Right ventricle myocardium inferior (tissue), 1 donor: ENCODE results near the gene CTIF. TPM values are rescaled to one million over a fixed set of nuclear protein-coding genes. Genes with fewer than 3 reads are reported as not detected.
A peak's percentile ranks its signal among the peaks of the same experiment; 100 is the strongest.
"Not testable (repeated sequence)": the region's sequence is repeated elsewhere in the genome, so short reads cannot be mapped to it uniquely, and the experiment has no call there.

ENCODE experiments used
- ATAC-seq: fragments of 200-7000 bp; cut with Tn5 transposase; one replicate; pipeline ENCODE4 v1.9.1; 2020; ENCODE audit warnings: mild to moderate bottlenecking, moderate library complexity
- DNase-seq: peaks from one replicate; pipeline ENCODE4 v3.0.0; 2021; ENCODE audit errors: missing footprints
- intact Hi-C: fragments of 100-400 bp; cut with DNase I; formaldehyde crosslinking; loops from one replicate; pipeline ENCODE4 v1.11.0; 2022
- long read RNA-seq: library from polyadenylated mRNA; unstranded; transcript quantifications from one replicate; pipeline ENCODE4 v2.0.0, GENCODE V29; 2021
- total RNA-seq: library from RNA; stranded (reverse); fragmentation: NEBNext Ultra II Directional; extraction: Animal tissue kit (Norgen Biotek cat#: 25700); gene quantifications from one replicate; pipeline ENCODE4 v1.2.1, GENCODE V29; 2021
- donor health status: DM: no; HTN: yes; CAD: no; lungs with severe emphysema.

CTIF gene
- total RNA-seq = 74.0 TPM
- long read RNA-seq, full-length matches to known transcripts = 2 of 19 reads
- long read RNA-seq, partial matches to known transcripts = 6 of 19 reads
- long read RNA-seq, other reads (novel, unspliced or antisense) = 11 of 19 reads

GRCh38 chr18:48538531-48539405, at the start of gene CTIF:
TSS of gene CTIF (plus strand) at chr18:48539031. CDS start at chr18:48619566, 80,535 bp downstream.
- ATAC-seq (peak; percentile 91), DNase-seq (peak; percentile 97)
- intact Hi-C loops = loop anchor here (2.0 kb wide), 1 partner anchor 50 kb away; no protein-coding TSS in a partner anchor

- no peak for ATAC-seq
- intact Hi-C loops = no loop called here
- no peak for DNase-seq
Measured at GRCh38 chr18:48490641-48491293, 48.1 kb upstream of the CTIF start.

- DNase-seq (no peak), ATAC-seq (no peak)
- intact Hi-C loops = no loop called here
Measured at GRCh38 chr18:48492880-48493279, 46.0 kb upstream of the CTIF start.

DNA sequence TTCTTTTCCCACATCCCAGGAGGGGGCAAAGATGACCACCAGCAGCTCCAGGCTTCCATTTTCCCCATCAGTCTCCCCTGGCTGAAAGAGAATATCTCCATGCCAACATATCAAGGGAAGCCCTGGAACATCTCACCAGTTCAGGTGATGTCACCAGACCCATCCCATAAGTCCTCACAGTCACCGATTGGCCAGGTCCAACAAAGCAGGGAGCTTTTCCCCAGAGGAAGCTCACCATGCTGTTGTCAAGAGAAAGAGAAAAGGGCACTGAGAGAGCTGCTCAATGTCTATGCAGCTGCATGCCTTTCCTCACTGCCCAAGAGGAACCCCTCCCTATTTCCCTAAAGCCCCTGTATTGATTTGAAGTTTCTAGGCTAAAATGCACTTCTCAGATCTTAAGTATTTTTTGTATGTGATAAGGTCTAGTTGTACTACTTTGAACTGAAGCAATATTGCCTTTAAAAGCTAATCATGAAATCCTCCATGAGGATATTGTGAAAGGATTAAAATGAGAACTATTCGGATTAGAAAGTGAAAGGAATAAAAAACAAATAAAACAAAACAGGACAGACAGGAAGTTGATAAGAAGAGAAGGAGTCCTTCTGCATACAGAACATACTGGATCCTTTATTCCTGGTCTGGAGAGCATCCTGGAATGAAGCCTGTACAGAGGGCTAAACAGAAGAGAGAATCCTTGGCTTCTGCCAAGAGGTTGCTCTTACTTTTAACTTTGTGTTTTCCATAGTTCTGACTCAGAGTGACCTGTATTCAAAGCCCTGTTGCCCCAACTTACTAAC, 45.2 kb upstream of the CTIF start:
- intact Hi-C loops = no loop called here
- ATAC-seq = peak; percentile 55

DNA sequence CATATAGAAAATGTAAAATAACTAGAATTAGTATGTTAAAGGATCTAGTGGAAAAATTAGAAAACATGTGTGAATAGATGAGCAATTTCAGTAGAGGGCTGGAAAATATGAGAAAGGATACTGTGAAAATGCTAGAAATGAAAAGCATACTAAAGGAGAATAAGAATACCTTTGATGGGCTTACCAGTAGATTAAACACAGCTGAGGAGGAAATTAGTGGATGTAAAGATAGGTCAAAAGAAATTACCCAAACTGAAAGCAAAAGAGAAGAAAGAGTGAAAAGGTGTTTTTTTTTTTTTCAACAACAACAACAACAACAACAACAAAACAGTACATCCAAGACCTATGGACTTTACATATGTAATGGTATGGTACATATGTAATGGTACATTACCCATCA, 41.0 kb upstream of the CTIF start:
- ATAC-seq = no peak
- intact Hi-C loops = no loop called here
- DNase-seq = no peak

More for the DNA sequence above, 45.2 kb upstream of the CTIF start:
- no peak for DNase-seq

DNA sequence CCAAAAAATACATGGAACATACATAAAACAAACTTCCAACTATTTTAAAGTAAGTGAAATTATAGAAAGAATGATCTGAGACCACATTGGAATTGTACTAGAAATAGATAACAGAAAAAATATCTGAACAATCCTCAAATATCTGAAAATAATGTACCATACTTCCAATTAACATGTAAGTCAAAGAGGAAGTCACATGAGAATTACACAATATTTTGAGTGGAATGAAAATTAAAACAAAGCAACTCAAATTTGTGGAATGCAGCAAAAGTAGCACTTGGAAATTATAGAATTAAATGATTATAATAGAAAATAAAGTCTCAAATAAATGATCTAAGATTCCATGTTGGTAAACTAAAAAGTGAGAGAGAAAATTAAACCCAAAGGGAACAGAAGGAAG, 38.3 kb upstream of the CTIF start:
- ATAC-seq (no peak), DNase-seq (no peak)
- intact Hi-C loops = no loop called here

DNA sequence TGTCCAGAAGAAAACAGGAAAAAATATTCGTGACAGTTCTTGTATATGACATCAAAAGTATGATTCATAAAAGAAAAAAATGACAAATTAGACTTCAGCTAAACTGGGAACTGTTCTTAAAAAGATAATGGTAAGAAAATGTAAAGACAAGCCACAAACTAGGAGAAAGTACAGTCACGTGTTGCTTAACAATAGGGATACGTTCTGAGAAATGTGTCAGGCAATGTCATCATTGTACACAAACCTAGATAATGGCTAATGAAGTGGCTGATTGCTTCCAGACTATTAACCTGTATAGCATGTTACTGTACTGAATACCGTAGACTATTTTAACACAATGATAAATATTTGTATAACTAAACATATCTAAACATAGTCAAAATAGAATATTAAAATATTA, 35.9 kb upstream of the CTIF start:
- ATAC-seq (no peak), DNase-seq (no peak)
- intact Hi-C loops = no loop called here

- intact Hi-C loops = no loop called here
- DNase-seq (no peak), ATAC-seq (no peak)
Measured at GRCh38 chr18:48504819-48505218, 34.0 kb upstream of the CTIF start.

DNA sequence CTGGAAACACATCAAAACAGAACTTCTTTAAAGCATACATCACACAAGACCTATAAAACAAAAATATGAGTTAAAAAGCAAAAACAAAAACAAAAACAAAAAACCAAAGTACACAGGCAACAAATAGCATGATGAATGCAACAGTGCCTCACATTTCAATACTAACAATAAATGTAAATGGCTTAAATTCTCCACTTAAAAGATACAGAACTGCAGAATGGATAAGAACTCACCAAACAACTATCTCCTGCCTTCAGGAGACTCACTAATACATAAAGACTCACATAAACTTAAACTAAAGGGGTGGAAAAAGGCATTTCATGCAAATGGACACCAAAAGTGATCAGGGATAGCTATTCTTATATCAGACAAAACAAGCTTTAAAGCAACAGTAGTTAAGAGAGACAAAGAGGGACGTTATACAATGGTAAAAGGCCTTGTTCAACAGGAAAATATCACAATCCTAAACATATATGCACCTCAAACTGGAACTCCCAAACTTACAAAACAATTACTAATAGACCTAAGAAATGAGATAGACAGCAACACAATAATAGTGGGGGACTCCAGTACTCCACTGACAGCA, 31.8 kb upstream of the CTIF start:
- DNase-seq, ATAC-seq, intact Hi-C loops: not testable (repeated sequence)

- intact Hi-C loops, ATAC-seq, DNase-seq: not testable (repeated sequence)
Measured at GRCh38 chr18:48512498-48512897, 26.3 kb upstream of the CTIF start.

- ATAC-seq (no peak), DNase-seq (no peak)
- intact Hi-C loops = no loop called here
Measured at GRCh38 chr18:48514786-48515185, 24.0 kb upstream of the CTIF start.

DNA sequence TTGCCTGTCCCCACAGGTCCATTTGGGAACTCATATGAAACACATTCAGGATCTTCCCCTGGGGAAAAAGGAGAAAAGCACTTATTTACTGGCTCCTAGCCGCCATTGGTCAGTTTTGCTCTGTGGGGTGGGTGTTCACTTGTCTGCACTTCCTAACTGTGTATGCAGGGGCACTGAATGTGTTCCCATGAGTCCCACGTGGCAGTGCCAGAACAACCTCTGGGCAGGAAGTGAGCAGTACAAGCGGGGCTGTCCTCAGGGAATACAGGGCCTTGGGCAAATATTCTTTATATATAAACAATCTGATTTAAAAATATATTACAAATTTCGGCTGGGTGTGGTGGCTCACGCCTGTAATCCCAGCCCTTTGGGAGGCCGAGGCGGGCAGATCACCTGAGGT, 21.8 kb upstream of the CTIF start:
- intact Hi-C loops = no loop called here
- ATAC-seq (no peak), DNase-seq (no peak)

GRCh38 chr18:48519431-48520100, 19.3 kb upstream of the CTIF start:
- ATAC-seq = no peak
- DNase-seq = no peak
- intact Hi-C loops = no loop called here

GRCh38 chr18:48521723-48522122, 17.1 kb upstream of the CTIF start:
- no peak for ATAC-seq
- intact Hi-C loops = no loop called here
- DNase-seq = no peak

GRCh38 chr18:48525671-48526070, 13.2 kb upstream of the CTIF start:
- DNase-seq (no peak), ATAC-seq (no peak)
- intact Hi-C loops = no loop called here

DNA sequence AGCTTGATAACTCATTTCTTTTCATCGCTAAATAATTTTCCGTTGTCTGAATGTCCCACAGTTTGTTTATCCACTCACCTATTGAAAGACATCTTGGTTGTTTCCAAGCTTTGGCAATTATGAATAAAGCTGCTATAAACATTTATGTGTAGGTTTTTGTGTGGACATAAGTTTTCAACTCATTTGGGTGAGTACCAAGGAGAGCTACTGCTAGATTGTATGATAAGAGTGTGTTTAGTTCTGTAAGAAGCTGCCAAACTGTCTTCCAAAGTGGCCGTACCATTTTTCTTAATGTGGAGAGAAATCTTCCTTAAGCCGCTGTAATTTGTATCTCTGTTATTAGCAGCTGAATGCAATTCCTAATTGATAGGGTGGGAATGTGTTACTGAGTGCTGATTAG, 11.4 kb upstream of the CTIF start:
- intact Hi-C loops = no loop called here
- no peak for DNase-seq
- ATAC-seq = no peak

DNA sequence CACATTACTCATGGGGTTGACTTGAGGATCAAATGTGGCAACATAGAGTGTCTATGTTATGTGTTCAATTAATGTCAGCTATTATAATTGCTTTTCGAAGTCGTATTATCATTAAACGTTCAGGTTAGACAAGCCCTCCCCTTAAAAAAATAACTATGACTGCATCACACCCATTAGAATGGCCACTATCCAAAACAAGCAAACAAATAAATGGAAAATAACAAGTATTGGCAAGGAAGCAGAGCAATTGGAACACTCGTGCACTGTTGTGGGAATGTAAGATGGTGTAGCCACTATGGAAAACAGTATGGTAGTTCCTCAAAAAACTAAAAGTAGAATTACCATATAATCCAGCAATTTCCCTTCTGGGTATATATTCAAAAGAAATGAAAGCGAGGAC, 10.0 kb upstream of the CTIF start:
- DNase-seq (no peak), ATAC-seq (no peak)
- intact Hi-C loops = no loop called here

- intact Hi-C loops = no loop called here
- peak; percentile 85 for ATAC-seq
- no peak for DNase-seq
Measured at GRCh38 chr18:48529796-48530195, 9.0 kb upstream of the CTIF start.
